Endothelial cell of umbilical vein (primary cell): ENCODE data around the gene SLC35A4.

Experiments used
- CTCF ChIP-seq, 2 donors: IDR thresholded peaks; 1 replicate in 1 of 2; 2 replicates in 1 of 2; pipeline ENCODE4 v1.5.1; 2011; ENCODE audit warnings: low read length in 2 of 2, mild to moderate bottlenecking in 2 of 2, moderate library complexity in 2 of 2, control low read depth in 1 of 2, inconsistent platforms in 1 of 2, low read depth in 1 of 2; ENCODE audit not compliant: insufficient read depth in 1 of 2; ENCODE audit errors: extremely low read depth in 1 of 2
- POLR2AphosphoS5 ChIP-seq: IDR thresholded peaks from 2 replicates; pipeline ENCODE4 v1.6.1; 2012; ENCODE audit warnings: low read depth, mild to moderate bottlenecking, control low read depth, low read length, moderate library complexity; ENCODE audit not compliant: insufficient read depth

GRCh38 chr5:140565024-140565779 is 574 bp downstream of the SLC35A4 start:
- TF ChIP-seq POLR2AphosphoS5 (no peak), CTCF (IDR thresholded peaks at IDR 0.05; ENCODE audit: extremely low read depth in 1 of 2, insufficient read depth in 1 of 2, low read depth in 1 of 2, low read length in 2 of 2) (no peak)
